Right kidney (tissue), 9 donors: ENCODE results near the gene OR13D1.
"Not testable (repeated sequence)": the region's sequence is repeated elsewhere in the genome, so short reads cannot be mapped to it uniquely, and the experiment has no call there.

Experiments used
- DNase-seq: peaks from one replicate; pipeline ENCODE4 v3.0.0-alpha.2; 2016
- long read RNA-seq, 8 donors: transcript quantifications; one replicate each; lab custom pipeline, GENCODE V29; 2026

OR13D1 gene
- long read RNA-seq, donor 1 = 0 reads
- long read RNA-seq, donor 2 = 0 reads
- long read RNA-seq, donor 3 = 0 reads
- long read RNA-seq, donor 4, partial matches to known transcripts = 0 of 2 reads
- long read RNA-seq, donor 4, other reads (novel, unspliced or antisense) = 0 of 2 reads
- long read RNA-seq, donor 5 = 0 reads
- long read RNA-seq, donor 6 = 0 reads
- long read RNA-seq, donor 7, partial matches to known transcripts = 0 of 1 reads
- long read RNA-seq, donor 7, other reads (novel, unspliced or antisense) = 0 of 1 reads
- long read RNA-seq, donor 8 = 0 reads

GRCh38 chr9:104694218-104694617 is at the start of gene OR13D1:
Gene OR13D1 (plus strand): TSS chr9:104694518. CDS start chr9:104694518, 0 bp downstream.
- no peak for DNase-seq

GRCh38 chr9:104658496-104659195 is 35.7 kb upstream of the OR13D1 start:
- no peak for DNase-seq

GRCh38 chr9:104675611-104676010 is 18.7 kb upstream of the OR13D1 start:
- no peak for DNase-seq

- peak; percentile 12 for DNase-seq
Measured at GRCh38 chr9:104682642-104683041, 11.7 kb upstream of the OR13D1 start.

GRCh38 chr9:104686081-104686480 is 8.2 kb upstream of the OR13D1 start:
- no peak for DNase-seq

GRCh38 chr9:104700306-104700705 is 6.0 kb downstream of the OR13D1 start:
- DNase-seq = no peak

- DNase-seq = not testable (repeated sequence)
Measured at GRCh38 chr9:104708737-104709136, 14.4 kb downstream of the OR13D1 start.

- no peak for DNase-seq
Measured at GRCh38 chr9:104711604-104712003, 17.3 kb downstream of the OR13D1 start.

- no peak for DNase-seq
Measured at GRCh38 chr9:104725014-104725413, 30.7 kb downstream of the OR13D1 start.

- DNase-seq = no peak
Measured at GRCh38 chr9:104738452-104738851, 44.1 kb downstream of the OR13D1 start.

GRCh38 chr9:104740621-104741020 is 46.3 kb downstream of the OR13D1 start:
- DNase-seq = no peak

GRCh38 chr9:104743376-104743985 is 49.2 kb downstream of the OR13D1 start:
- peak; percentile 19 for DNase-seq
